ENCODE data around the gene WDR27. TPM values are rescaled to one million over a fixed set of nuclear protein-coding genes. Genes with fewer than 3 reads are reported as not detected.
"Not testable (repeated sequence)": the region's sequence is repeated elsewhere in the genome, so short reads cannot be mapped to it uniquely, and the experiment has no call there.

Gene WDR27
- total RNA-seq, 1 donor from 2014 or later, result 32.8 TPM

DNA sequence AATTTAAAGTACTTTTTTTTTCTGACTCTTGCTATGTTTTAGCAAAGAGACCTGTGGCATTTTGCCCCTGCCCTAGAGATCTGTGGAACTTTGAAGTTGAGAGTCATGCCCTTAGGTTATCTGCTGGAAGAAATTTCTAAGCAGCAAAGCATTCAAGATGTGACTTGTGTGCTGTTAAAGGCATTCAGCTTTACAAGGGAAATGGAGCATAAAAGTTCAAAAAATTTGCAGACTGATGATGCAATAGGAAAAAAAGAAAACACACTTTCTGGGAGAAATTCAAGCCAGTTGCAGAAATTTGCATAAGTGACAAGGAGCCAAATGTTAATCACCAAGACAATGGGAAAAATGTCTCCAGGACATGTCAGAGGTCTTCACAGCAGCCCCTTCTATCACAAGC lies 267.3 kb downstream of the WDR27 start:
- not testable (repeated sequence) for DNase-seq

DNA sequence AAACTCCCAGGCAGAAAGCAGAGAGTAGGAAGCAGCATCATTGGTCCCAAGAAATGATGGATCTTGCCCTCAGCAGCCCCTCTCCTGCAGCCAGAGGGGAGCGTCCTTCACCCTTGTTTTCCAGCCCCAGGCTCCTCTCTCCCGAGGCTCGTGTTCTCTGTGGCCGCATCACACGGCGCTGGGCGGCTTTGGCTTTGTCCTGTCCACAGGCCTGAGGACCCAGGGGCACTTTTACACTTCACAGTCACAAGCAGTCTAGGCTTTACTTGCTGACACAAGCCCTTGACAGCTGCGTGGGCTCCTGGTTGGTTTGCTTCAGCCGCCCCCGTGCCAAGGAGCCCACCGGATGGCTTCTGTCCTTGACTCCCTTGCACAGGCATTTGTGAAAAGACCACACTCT lies 272.8 kb downstream of the WDR27 start:
- no peak for DNase-seq

DNA sequence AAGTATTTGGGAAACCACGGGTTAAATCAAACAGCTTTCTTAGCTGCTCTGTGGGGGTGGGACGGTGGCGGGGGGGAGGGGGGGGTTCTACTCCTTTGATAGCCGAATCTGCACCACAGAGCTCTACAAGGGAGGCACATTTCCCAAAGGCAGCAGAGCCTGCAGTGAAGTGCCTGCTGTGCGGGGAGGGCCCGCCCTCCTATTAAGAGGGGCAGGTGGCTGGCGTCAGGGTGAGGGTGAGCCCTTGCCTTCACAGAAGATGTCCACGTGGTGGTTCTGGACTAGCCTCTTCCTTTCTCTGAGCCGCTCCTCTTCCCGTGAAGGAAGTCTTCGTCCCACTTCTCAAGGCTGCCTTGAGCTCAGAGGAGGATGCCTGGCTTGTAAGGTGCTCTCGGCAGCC lies 273.3 kb downstream of the WDR27 start:
- DNase-seq, result no peak

DNA sequence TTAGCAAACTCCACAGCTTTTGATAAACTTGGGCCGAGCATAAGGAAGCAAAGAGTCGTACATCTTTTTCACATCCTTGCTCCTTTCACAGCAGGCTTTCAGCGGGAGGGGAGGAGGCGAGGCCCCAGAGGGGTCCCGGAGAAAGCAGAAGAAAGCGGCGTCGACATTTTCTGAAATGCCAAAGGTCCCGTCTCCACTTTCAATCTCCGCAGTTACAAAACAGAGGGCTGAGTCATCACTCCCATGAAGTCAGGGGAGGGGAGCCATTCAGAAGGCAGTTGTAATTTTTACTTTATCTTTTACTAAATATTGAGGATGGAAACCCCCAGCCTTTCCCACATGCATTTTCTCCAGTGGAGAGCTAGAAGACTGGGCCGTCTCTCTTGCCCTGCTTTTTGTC lies 274.0 kb downstream of the WDR27 start:
- DNase-seq, result peak; percentile 68

DNA sequence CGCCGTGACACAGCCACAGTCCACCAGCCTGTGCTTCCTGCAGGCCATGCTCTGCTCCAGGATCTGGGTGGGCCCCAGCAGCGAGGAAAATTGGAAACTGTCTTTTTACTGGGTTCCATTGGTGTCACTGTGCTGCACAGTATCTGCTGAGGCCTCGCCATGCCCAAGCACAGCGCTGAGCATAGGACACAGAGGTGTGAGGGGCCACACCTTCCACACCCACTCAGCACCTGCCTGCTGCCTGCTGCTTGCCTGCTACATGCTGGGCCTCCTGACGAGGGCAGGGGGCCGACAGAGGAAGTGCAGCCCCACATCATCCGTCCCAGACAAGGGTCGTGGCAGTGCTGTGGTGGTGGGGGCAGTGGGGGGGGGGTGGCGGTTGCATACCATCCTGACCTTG lies 275.2 kb downstream of the WDR27 start:
- no peak for DNase-seq

DNA sequence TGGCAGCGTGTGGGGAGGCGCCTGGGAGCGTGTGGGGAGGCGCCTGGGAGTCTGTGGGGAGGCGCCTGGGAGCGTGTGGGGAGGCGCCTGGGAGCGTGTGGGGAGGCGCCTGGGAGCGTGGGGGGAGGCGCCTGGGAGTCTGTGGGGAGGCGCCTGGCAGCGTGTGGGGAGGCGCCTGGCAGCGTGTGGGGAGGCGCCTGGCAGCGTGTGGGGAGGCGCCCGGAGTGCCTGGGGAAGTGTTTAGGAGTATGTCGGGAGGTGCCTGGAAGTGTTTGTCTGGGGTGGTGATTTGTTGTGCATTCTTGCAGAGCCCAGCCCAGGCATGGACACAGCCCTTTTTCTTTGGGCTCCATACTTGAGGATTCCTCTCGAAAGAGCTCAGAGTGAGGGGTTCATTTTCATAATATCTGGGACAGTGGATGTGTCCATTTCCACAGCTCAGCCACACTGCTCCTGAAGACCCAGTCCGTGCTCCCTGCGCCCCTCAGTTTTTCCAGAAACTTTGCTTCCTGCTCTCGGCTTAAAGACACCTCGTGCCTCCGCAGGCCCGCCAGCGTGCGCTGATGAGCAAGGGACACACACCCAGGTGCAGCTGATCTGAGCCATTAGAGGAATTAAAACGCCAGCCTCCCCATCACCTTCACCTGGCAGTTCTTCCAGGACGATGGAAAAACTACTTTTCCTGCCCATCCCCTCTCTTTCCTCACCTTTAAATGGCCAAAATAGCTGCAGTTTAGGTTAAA lies 276.0 kb downstream of the WDR27 start:
- no peak for DNase-seq

DNA sequence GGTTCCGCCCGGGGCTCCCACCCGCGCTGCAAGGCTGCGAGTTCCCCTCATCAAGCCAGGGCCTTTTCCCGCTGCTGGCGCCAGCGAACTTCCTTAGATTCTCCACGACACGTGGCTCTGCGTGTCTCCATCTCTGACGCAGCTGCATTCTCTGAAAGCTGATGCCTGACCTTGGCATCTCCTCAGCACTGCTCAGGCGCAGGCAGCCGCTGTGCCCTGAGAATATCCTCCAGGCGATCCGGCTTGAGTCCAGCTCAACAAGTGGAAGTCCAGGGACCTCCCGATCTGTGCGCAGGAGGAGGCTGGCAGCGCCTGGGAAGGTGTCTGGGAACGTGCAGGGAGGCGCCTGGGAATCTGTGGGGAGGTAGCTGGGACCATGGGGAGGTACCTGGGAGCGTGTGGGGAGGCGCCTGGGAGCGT lies 277.0 kb downstream of the WDR27 start:
- DNase-seq, result no peak

DNA sequence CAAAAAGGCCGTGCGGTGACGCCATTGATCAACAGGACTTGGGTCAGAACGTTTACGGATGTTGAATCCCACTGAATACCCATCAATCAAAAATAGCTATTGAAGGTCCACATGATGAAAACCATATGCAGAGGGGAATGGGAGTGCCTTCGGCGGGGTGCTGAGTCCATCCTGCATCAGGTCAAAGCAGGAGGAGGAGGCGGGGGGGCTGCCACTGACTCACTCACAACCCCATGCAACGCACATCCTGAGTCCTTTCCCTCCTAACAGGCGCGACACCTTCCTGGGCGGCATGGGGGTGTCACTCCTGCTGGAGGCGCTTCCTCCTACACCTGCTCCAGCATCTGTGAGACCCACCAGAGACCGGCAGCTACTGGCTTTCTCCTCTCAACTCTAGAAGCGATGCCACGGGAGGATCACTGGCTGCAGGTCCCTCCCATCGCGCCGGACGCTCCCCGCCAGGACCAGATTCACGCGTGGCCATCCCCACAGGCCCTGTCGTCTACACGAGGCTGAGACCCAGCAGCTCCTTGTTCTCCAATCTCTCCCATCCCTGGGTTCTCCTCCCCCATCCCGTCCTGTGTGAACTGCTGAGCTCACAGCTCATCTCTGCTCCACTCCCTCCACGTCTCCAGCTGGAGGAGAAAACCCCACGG lies 277.6 kb downstream of the WDR27 start:
- DNase-seq, result no peak

DNA sequence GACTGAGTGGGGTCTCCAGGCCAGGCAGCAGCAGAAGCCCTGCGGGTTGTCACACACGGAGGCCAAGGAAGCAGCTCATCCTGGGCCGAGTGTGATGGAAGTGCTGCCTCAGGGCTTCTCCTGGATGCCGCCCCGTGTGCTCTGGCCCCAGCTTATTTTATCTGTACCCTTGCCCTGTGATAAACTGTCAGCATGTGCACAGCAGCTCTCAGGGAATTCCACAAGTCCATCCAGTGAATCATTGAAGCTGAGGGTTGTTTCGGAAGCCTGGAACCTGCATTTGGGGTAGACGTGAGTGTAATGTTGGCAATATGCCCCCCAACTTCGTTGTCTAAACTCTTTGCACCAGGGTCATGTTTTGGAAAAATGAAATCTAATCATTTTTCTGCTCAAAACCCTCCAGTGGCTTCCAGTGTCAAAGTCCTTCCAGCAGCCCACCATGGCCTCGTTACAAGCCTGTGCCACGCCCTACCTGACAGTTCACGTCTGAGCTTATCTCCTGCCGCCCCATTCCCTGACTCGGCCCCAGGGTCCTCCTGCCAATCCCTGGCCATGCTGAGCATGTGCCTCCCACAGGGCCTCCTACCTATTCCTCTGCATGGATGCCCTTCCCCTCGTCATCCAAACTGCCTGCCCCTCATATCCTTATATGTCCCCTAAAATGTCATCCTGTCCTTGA lies 280.1 kb downstream of the WDR27 start:
- DNase-seq, result no peak

DNA sequence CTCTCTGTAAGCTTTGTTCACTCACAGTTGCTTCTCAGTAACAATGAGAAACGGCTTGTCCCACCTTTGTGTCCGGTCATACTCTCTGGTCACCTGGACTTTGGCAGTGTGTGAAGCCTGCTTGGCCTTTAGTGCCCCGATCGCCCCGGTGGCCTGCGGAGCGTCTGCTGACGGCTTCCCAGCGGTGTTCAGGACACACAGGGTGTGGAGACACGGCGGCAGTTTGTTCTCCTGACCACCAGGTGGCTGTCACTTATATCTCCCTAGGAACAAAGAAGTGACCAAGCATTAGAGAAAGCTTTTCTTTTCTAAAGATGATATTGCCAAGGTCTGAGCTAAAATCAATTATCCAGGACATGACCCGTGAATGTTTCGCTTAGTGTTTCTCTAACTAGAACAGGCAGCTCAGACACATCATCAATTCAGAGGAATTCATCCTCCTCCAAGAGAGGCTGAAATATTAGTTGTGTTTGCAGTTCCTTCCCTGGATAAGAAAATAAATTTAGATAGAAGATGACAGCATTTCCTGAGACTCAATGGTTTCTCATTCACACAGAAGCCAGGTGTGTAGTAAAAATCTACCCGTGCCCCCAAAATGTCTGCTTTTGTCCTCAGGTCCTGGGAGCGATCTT lies 280.8 kb downstream of the WDR27 start:
- no peak for DNase-seq

DNA sequence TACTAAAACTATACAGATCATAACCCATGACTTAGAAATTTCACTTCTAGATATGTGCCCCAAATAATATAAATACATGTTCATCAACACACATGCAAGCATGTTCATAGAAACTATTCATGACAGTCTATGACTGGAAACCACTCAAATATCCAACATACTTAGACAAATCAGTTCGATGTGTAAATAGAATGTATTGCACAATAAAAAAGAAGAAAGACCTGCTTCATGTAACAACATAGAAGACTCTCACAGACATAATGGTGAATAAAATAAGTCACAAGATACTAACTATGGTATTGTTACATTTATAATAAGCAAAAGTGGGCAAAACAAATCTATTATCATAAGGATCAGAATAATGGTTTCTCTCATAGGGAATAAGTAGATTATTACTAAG lies 284.7 kb downstream of the WDR27 start:
- DNase-seq, result no peak

DNA sequence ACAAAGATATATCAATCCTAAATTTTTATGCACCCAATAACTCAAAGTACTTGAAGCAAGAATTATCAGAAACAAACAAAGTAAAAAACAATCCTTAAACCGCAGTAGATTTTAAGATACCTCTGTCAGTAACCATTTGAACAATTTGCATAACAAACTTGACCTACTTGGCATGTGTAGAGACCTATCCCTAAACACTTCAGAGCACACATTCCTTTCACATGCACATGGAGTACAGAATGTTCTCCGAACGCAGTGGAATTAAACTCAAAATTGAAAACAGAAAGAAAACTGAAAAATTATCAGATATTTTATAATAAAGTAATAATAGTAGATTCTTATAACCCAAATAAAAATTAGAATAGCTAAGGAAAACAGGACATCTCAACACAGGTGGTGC lies 285.6 kb downstream of the WDR27 start:
- DNase-seq, result no peak

DNA sequence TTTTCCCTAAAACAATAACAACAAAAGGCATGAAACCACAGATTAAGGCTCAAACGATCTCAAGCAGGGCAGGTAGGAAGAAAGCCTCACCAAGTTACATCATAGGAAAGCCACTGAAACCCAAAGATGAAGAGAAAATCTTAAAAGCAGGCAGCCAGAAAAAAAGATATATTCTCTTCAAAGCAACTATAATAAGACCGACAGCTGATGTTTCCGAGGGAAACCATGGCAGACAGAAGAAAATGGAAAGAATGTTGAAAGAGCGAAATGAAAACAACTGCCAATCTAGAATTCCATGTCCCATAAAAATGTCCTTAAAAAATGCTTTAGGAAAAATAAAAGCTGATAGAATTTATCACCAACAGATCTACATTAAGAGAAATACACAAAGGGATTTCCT lies 286.6 kb downstream of the WDR27 start:
- no peak for DNase-seq

DNA sequence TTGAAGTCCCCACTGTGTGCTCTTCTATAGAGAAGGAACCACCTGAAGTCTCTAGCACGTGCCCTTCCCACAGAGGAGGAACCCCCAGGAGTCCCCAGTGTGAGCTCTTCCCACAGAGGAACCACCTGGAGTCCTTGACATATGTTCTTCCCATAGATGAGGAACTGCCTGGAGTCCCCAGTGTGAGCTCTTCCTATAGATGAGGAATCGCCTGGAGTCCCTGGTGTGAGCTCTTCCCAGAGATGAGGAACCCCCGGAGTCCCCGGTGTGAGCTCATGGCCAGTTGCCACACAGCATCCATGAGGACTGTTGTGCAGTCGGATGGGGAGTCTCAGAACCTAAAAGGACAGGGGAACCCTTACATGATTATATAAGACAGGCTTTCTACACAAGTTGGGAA lies 290.1 kb downstream of the WDR27 start:
- no peak for DNase-seq

DNA sequence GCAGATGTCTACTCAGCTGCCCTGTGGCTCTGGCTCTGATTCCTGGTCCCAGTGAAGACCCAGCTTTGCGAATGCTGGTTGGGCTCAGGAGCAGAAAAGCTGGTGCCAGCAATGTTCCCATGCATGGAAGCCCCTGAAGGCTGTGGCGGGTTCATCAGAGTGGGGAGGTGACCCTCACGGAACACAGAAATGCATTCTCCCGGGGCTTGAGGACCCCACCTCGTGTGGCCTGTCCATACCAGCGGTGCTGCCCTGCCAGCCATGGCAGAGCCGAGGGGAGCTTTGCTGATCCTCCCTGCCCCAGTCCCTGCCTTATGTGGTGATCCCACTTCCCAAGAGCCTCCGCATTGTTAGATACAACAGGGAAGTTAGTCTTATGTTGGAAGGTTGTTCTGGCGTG lies 290.5 kb downstream of the WDR27 start:
- DNase-seq, result no peak

DNA sequence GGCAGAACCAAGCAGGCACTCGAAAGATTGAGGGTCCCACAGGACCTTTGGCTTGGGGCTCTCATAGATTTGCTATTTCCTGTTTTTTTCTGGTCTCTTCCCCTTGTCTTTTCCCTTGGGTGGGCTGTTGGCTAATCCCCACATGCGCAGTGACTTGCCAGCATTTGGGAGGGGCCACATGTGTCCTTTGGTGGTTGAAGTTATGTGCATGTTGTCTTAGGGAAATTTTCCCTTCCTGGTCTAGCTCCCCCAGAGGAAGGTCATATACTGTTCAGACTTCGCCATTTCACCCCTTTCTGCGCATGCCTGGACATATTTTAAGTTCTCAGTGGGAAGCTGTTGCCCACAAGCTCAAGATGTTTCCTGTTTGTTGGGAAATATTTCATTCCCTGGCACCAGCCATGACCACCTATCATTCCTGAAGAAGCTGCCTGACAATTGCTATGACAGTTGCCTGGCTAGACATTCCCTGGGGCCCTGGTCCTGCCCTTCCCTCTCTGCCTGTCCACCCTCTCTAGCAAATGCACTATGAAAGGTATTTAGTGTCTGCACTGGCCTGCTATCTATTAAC lies 292.0 kb downstream of the WDR27 start:
- DNase-seq, result no peak

DNA sequence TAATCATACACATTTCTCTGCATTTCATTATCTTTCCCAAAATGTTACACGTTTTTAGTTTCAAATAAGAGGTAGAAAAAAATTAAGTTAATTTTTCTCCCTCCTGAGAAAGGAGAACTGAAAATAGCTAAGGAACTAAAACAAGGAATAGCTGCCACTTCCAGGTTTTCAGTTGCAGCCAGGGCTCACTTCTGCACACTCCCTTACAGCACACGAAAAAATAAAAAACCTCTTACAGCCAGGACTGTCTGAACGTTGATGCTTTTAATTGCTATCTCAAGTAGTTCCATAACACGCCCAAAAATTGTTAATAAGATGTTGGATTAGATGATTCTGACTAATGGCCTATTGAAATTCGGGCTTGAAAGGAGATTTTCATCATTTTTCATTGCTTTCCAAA lies 294.5 kb downstream of the WDR27 start:
- no peak for DNase-seq

Other genes with a start within 250 kb of the WDR27 start
- gene C6orf120, start 97 bp upstream of the WDR27 start, total RNA-seq, result 22.0 TPM
- gene PHF10, start 22.5 kb upstream of the WDR27 start, total RNA-seq, result 46.4 TPM
- gene DYNLT2, start 49.5 kb upstream of the WDR27 start, total RNA-seq, result 2.0 TPM
- gene ERMARD, start 49.6 kb upstream of the WDR27 start, total RNA-seq, result 18.7 TPM